ENCODE results near the gene TCHP. TPM values are rescaled to one million over a fixed set of nuclear protein-coding genes. Genes with fewer than 3 reads are reported as not detected.

Gene TCHP
- total RNA-seq, 6 experiments from 2014 or later = 4.9 to 8.8 (median 6.8) TPM

GRCh38 chr12:109919456-109919855, 19.4 kb downstream of the TCHP start:
- Histone ChIP-seq H3K9me3 (no peaks in the 10 kb centered on the region), H3K4me1 (no peaks in the 10 kb centered on the region), H3K36me3 (peaks cover 0 to 48% (median 12%) of the 10 kb centered on the region in 4 donors), H3K4me3 (no peak overlapping the region), H3K27ac (no peak overlapping the region), H3K27me3 (no peaks in the 10 kb centered on the region)
- ATAC-seq (no peak), DNase-seq (no peak)
- no peak for TF ChIP-seq CTCF (IDR thresholded peaks at IDR 0.05)
- no peak for TF ChIP-seq POLR2A (IDR thresholded peaks at IDR 0.05)
- intact Hi-C loops (cut with DNase I) = no loop called here
- 77% methylated on average over 9 of the region's 10 CpGs for WGBS (ENCODE audit: insufficient coverage, low coverage, low lambda C conversion rate, missing lambda C conversion rate)

DNA sequence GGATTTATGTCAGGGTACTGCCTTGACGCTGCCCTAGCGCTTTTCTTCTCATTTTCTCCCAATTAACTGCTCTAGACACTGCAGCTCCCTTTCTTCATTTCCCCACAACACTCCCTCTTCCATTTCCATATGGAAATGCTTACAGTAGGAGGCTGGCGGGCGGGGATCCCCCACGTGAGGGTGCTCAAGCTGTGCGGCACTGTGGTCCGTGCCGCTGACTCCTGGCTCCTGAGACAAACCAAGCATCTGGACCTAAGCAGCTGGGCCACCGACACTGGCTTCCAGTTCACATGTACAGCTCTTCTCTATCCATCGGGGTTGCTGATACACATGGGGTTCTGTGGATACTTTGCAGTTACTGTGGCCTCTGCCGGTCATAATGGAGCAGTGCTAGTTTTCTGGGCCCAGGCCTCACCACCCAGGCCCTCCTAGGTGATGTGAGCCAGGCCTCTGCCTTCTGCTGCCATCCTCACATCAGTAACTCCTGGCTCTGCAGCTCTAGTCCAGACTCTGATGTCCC, 20.2 kb downstream of the TCHP start:
- no peak for ATAC-seq
- H3K36me3 ChIP-seq = peaks cover 0 to 41% (median 9%) of the 10 kb centered on the region in 4 donors

GRCh38 chr12:109921982-109922381, 21.9 kb downstream of the TCHP start:
- 18% methylated on average over 1 of the region's 4 CpGs for WGBS (ENCODE audit: insufficient coverage, low coverage, low lambda C conversion rate, missing lambda C conversion rate)
- Histone ChIP-seq H3K27me3 (no peaks in the 10 kb centered on the region), H3K9me3 (no peaks in the 10 kb centered on the region), H3K4me1 (no peaks in the 10 kb centered on the region), H3K36me3 (peaks cover 0 to 25% (median 4%) of the 10 kb centered on the region in 4 donors), H3K27ac (no peak overlapping the region), H3K4me3 (no peak overlapping the region)
- TF ChIP-seq CTCF (IDR thresholded peaks at IDR 0.05) (no peak), POLR2A (IDR thresholded peaks at IDR 0.05) (no peak)
- intact Hi-C loops (cut with DNase I) = no loop called here
- ATAC-seq = no peak
- no peak for DNase-seq

More for the DNA sequence above, 20.2 kb downstream of the TCHP start:
- TF ChIP-seq CTCF (IDR thresholded peaks at IDR 0.05) (no peak), POLR2A (IDR thresholded peaks at IDR 0.05) (no peak)
- no peak overlapping the region for H3K27ac ChIP-seq
- H3K27me3 ChIP-seq = no peaks in the 10 kb centered on the region
- H3K9me3 ChIP-seq = no peaks in the 10 kb centered on the region
- peak in 1 of 3 donors; percentile 13 for DNase-seq
- H3K4me3 ChIP-seq = no peak overlapping the region
- intact Hi-C loops (cut with DNase I) = no loop called here
- H3K4me1 ChIP-seq = no peaks in the 10 kb centered on the region
- 95% methylated on average over 8 of the region's 11 CpGs for WGBS (ENCODE audit: insufficient coverage, low coverage, low lambda C conversion rate, missing lambda C conversion rate)

- no peak for ATAC-seq
- Histone ChIP-seq H3K4me3 (no peak overlapping the region), H3K9me3 (no peaks in the 10 kb centered on the region), H3K4me1 (no peaks in the 10 kb centered on the region), H3K36me3 (peaks cover 0 to 15% (median 2%) of the 10 kb centered on the region in 4 donors), H3K27ac (no peak overlapping the region), H3K27me3 (no peaks in the 10 kb centered on the region)
- whole genome bisulfite sequencing (ENCODE audit: insufficient coverage, low coverage, low lambda C conversion rate, missing lambda C conversion rate) = 83% methylated on average over 1 of the region's 5 CpGs
- intact Hi-C loops (cut with DNase I) = no loop called here
- no peak for DNase-seq
- TF ChIP-seq CTCF (IDR thresholded peaks at IDR 0.05) = no peak
- TF ChIP-seq POLR2A (IDR thresholded peaks at IDR 0.05) = no peak
These were observed 23.0 kb downstream of the TCHP start for GRCh38 chr12:109923038-109923437.
